Activated CD4-positive, alpha-beta T cell treated with anti-CD3 and anti-CD28 coated beads, Interleukin-2, amount 50 U/mL, for 24 hours (primary cell): ENCODE data around the gene CACNG5.

ENCODE experiments used
- DNase-seq, 2 donors: peaks; one replicate each; pipeline ENCODE4 v3.0.0-alpha.2; 2020; ENCODE audit warnings: low read depth in 1 of 2, low spot score in 1 of 2

CACNG5 gene

GRCh38 chr17:66904760-66905624, 70.1 kb downstream of the CACNG5 start:
- DNase-seq, result no peak

GRCh38 chr17:66906321-66907278, 71.7 kb downstream of the CACNG5 start:
- peak; percentile 31 to 66 for DNase-seq

- no peak for DNase-seq
Observed at GRCh38 chr17:66909804-66910373, 75.0 kb downstream of the CACNG5 start.

- DNase-seq, result no peak
Observed at GRCh38 chr17:66910651-66911285, 75.9 kb downstream of the CACNG5 start.

- no peak for DNase-seq
Observed at GRCh38 chr17:66915204-66915611, 80.3 kb downstream of the CACNG5 start.

- DNase-seq, result no peak
Observed at GRCh38 chr17:66915792-66916191, 80.9 kb downstream of the CACNG5 start.

- DNase-seq, result no peak
Observed at GRCh38 chr17:66916946-66917345, 82.0 kb downstream of the CACNG5 start.

GRCh38 chr17:66918896-66919295, 84.0 kb downstream of the CACNG5 start:
- DNase-seq, result no peak

GRCh38 chr17:66920435-66920834, 85.5 kb downstream of the CACNG5 start:
- DNase-seq, result no peak

- no peak for DNase-seq
Observed at GRCh38 chr17:66920950-66921349, 86.0 kb downstream of the CACNG5 start.

GRCh38 chr17:66923886-66924285, 89.0 kb downstream of the CACNG5 start:
- no peak for DNase-seq

- no peak for DNase-seq
Observed at GRCh38 chr17:66925811-66926500, 91.0 kb downstream of the CACNG5 start.

- no peak for DNase-seq
Observed at GRCh38 chr17:66928949-66929348, 94.0 kb downstream of the CACNG5 start.

- no peak for DNase-seq
Observed at GRCh38 chr17:66929591-66929990, 94.7 kb downstream of the CACNG5 start.

- no peak for DNase-seq
Observed at GRCh38 chr17:66930933-66931332, 96.0 kb downstream of the CACNG5 start.

GRCh38 chr17:66932311-66932710, 97.4 kb downstream of the CACNG5 start:
- DNase-seq, result no peak

GRCh38 chr17:66934040-66934439, 99.1 kb downstream of the CACNG5 start:
- DNase-seq, result no peak
